Esophagus muscularis mucosa (tissue), 4 donors: ENCODE results near the gene PLCH1. TPM values are rescaled to one million over a fixed set of nuclear protein-coding genes. Genes with fewer than 3 reads are reported as not detected.
A peak's percentile ranks its signal among the peaks of the same experiment; 100 is the strongest.

Experiments used
- DNase-seq: peaks from one replicate; pipeline ENCODE4 v3.0.0-alpha.2; 2017; ENCODE audit errors: extremely low spot score
- H3K27ac ChIP-seq, 4 donors: fragments of 200-600 bp; sonication (generic); replicated peaks in 1 of 4; 1 replicate in 3 of 4; 2 replicates in 1 of 4; pipeline ENCODE4 v1.5.1; 2016 to 2019; ENCODE audit warnings: mild to moderate bottlenecking in 1 of 4
- H3K27me3 ChIP-seq, 4 donors: fragments of 200-600 bp; sonication (generic); one replicate each; pipeline versions ENCODE4 v1.5.1 to v1.6.0; 2016 to 2019
- H3K36me3 ChIP-seq, 4 donors: fragments of 200-600 bp; sonication (generic); one replicate each; pipeline ENCODE4 v1.5.1; 2016 to 2019
- H3K4me1 ChIP-seq, 4 donors: fragments of 200-600 bp; sonication (generic); one replicate each; pipeline ENCODE4 v1.5.1; 2016 to 2019
- H3K4me3 ChIP-seq, 4 donors: fragments of 200-600 bp; sonication (generic); 1 replicate in 2 of 4; 2 replicates in 2 of 4; pipeline ENCODE4 v1.5.1; 2016 to 2019; ENCODE audit warnings: mild to moderate bottlenecking in 4 of 4, moderate library complexity in 1 of 4
- H3K9me3 ChIP-seq, 4 donors: fragments of 200-600 bp; sonication (generic); 1 replicate in 3 of 4; 2 replicates in 1 of 4; pipeline ENCODE4 v1.5.1; 2016 to 2019
- CTCF ChIP-seq, 3 experiments: fragments of 200-600 bp in 2 of 3; fragments of 450-650 bp in 1 of 3; sonication (generic) in 2 of 3; IDR thresholded peaks; one replicate each; pipeline ENCODE4 v1.5.1; 2017 to 2019; ENCODE audit warnings: antibody characterized with exemption in 3 of 3, mild to moderate bottlenecking in 2 of 3, moderate library complexity in 1 of 3
- EP300 ChIP-seq: sonication (generic); formaldehyde crosslinking; IDR thresholded peaks from one replicate; pipeline ENCODE4 v1.6.1; 2017; ENCODE audit warnings: antibody characterized with exemption
- POLR2A ChIP-seq: fragments of 450-650 bp; IDR thresholded peaks from one replicate; pipeline ENCODE4 v1.6.1; 2017; ENCODE audit warnings: antibody characterized with exemption, moderate library complexity, mild to moderate bottlenecking, low read depth
- POLR2AphosphoS5 ChIP-seq, 2 donors: sonication (generic); formaldehyde crosslinking; IDR thresholded peaks; one replicate each; pipeline ENCODE4 v1.6.1; 2017; ENCODE audit warnings: antibody characterized with exemption in 2 of 2
- WGBS: methylation state at CpG from one replicate; pipeline ENCODE4 v1.1.5; 2018; 5-methylcytosine and 5-hydroxymethylcytosine counted together
- intact Hi-C: fragments of 100-400 bp; cut with DNase I; formaldehyde crosslinking; loops from one replicate; pipeline ENCODE4 v1.15.1; 2023
- total RNA-seq, 4 donors: library from RNA; depleted of rRNA; stranded (reverse); fragments of >200 nt; gene quantifications; one replicate each; pipeline versions ENCODE4 v1.1.0 to v1.2.1, GENCODE V29; 2016

The PLCH1 gene
- total RNA-seq, 4 donors from 2014 or later = under 0.01 to 0.52 (median 0.36) TPM

DNA sequence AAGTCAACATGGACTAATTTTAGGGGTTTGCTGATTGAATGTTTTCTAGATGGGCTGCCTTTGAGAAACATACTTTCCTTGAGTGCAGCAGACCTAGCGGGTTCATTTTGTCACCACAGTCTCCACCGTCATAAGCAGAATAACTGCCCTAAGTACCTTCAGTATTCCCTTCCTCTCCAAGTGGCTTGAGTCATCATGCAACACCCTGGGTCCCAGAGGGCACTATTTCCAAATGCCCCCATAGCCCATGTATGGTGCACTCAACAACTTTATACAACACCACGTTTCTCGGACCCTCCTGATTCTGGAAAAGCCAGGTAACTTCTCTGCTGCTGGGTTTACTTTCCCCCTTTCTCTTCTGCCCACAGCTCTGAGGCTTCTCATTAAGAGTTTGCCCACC is 300.1 kb downstream of the PLCH1 start:
- no peak overlapping the region for H3K27ac ChIP-seq
- no peaks in the 10 kb centered on the region for H3K4me1 ChIP-seq
- DNase-seq = peak; percentile 68
- no peaks in the 10 kb centered on the region for H3K36me3 ChIP-seq
- TF ChIP-seq EP300 = no peak
- no peak for TF ChIP-seq POLR2A
- TF ChIP-seq POLR2AphosphoS5 (IDR thresholded peaks at IDR 0.05) = no peak
- TF ChIP-seq CTCF (IDR thresholded peaks at IDR 0.05) = no peak
- no peaks in the 10 kb centered on the region for H3K9me3 ChIP-seq
- H3K27me3 ChIP-seq = no peaks in the 10 kb centered on the region
- 94% methylated on average over 4 of the region's 4 CpGs for WGBS
- H3K4me3 ChIP-seq = no peak overlapping the region
- intact Hi-C loops = no loop called here

- intact Hi-C loops = no loop called here
- H3K4me3 ChIP-seq = no peak overlapping the region
- H3K27ac ChIP-seq = no peak overlapping the region
- H3K27me3 ChIP-seq = no peaks in the 10 kb centered on the region
- no peaks in the 10 kb centered on the region for H3K36me3 ChIP-seq
- H3K9me3 ChIP-seq = no peaks in the 10 kb centered on the region
- peak; percentile 5 for DNase-seq
- TF ChIP-seq POLR2A = no peak
- WGBS = 100% methylated on average over 1 of the region's 1 CpG
- H3K4me1 ChIP-seq = no peaks in the 10 kb centered on the region
These were observed 301.1 kb downstream of the PLCH1 start for GRCh38 chr3:155443815-155444214.

DNA sequence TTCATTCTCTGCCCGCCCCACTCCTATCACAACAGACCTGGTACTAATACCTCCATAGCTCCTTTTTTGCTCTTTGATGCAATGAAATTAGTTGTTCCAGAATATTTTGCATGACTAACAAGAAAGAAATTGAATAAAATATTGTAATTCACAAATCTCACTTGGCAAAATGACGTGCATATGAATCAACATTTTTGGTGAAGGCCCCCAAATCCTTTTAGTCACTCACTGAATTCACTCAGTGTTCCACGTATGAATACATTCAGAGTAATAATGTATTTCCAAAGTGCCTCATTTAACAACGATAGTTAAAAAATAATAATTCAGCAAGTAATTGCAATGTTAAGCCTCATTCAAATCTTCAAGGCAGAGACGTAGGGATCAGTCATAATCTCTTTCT is 302.8 kb downstream of the PLCH1 start:
- no peaks in the 10 kb centered on the region for H3K4me1 ChIP-seq
- H3K9me3 ChIP-seq = no peaks in the 10 kb centered on the region
- no peak for TF ChIP-seq POLR2AphosphoS5 (IDR thresholded peaks at IDR 0.05)
- TF ChIP-seq CTCF (IDR thresholded peaks at IDR 0.05) = no peak
- TF ChIP-seq POLR2A = no peak
- TF ChIP-seq EP300 = no peak
- H3K27me3 ChIP-seq = no peaks in the 10 kb centered on the region
- H3K27ac ChIP-seq = no peak overlapping the region
- peak; percentile 29 for DNase-seq
- no peaks in the 10 kb centered on the region for H3K36me3 ChIP-seq
- 81% methylated on average over 5 of the region's 5 CpGs for WGBS
- intact Hi-C loops = no loop called here
- H3K4me3 ChIP-seq = no peak overlapping the region

- H3K4me3 ChIP-seq = no peak overlapping the region
- 77% methylated on average over 1 of the region's 1 CpG for WGBS
These were observed 303.4 kb downstream of the PLCH1 start for GRCh38 chr3:155441506-155441905.

GRCh38 chr3:155441026-155441425 is 303.8 kb downstream of the PLCH1 start:
- DNase-seq = peak; percentile 0
- intact Hi-C loops = no loop called here
- 60% methylated on average over 2 of the region's 2 CpGs for WGBS
- TF ChIP-seq CTCF (IDR thresholded peaks at IDR 0.05) = no peak
- no peak for TF ChIP-seq EP300
- no peak for TF ChIP-seq POLR2A
- no peak for TF ChIP-seq POLR2AphosphoS5 (IDR thresholded peaks at IDR 0.05)
- Histone ChIP-seq H3K4me3 (no peak overlapping the region), H3K4me1 (no peaks in the 10 kb centered on the region), H3K27ac (no peak overlapping the region), H3K36me3 (no peaks in the 10 kb centered on the region), H3K27me3 (no peaks in the 10 kb centered on the region), H3K9me3 (no peaks in the 10 kb centered on the region)

More at GRCh38 chr3:155441506-155441905, 303.4 kb downstream of the PLCH1 start:
- Histone ChIP-seq H3K27ac (no peak overlapping the region), H3K9me3 (no peaks in the 10 kb centered on the region), H3K36me3 (no peaks in the 10 kb centered on the region), H3K4me1 (no peaks in the 10 kb centered on the region), H3K27me3 (no peaks in the 10 kb centered on the region)
- TF ChIP-seq POLR2A = no peak
- TF ChIP-seq EP300 = no peak
- TF ChIP-seq CTCF (IDR thresholded peaks at IDR 0.05) = no peak
- no peak for TF ChIP-seq POLR2AphosphoS5 (IDR thresholded peaks at IDR 0.05)
- intact Hi-C loops = no loop called here
- DNase-seq = no peak
